Fibroblast of the conjunctiva (primary cell): ENCODE measurements around the gene MOK.
A peak's percentile ranks its signal among the peaks of the same experiment; 100 is the strongest.

Experiments
- DNase-seq: peaks from one replicate; pipeline ENCODE4 v3.0.0-alpha.2; 2010; ENCODE audit warnings: low read depth

The MOK gene

GRCh38 chr14:102205560-102205959 lies 99.4 kb downstream of the MOK start:
- no peak for DNase-seq

- no peak for DNase-seq
These were observed 101.6 kb downstream of the MOK start for GRCh38 chr14:102203382-102203781.

- no peak for DNase-seq
These were observed 102.0 kb downstream of the MOK start for GRCh38 chr14:102202944-102203343.

- no peak for DNase-seq
These were observed 103.2 kb downstream of the MOK start for GRCh38 chr14:102201776-102202175.

GRCh38 chr14:102201353-102201738 lies 103.6 kb downstream of the MOK start:
- no peak for DNase-seq

- DNase-seq: no peak
These were observed 104.1 kb downstream of the MOK start for GRCh38 chr14:102200690-102201352.

- no peak for DNase-seq
These were observed 107.6 kb downstream of the MOK start for GRCh38 chr14:102197317-102197853.

- DNase-seq: no peak
These were observed 108.1 kb downstream of the MOK start for GRCh38 chr14:102196902-102197230.

GRCh38 chr14:102196039-102196901 lies 108.7 kb downstream of the MOK start:
- no peak for DNase-seq

- no peak for DNase-seq
These were observed 109.5 kb downstream of the MOK start for GRCh38 chr14:102195446-102195845.

- DNase-seq: no peak
These were observed 110.1 kb downstream of the MOK start for GRCh38 chr14:102194856-102195255.

- DNase-seq: no peak
These were observed 112.0 kb downstream of the MOK start for GRCh38 chr14:102192840-102193502.

- DNase-seq: no peak
These were observed 115.1 kb downstream of the MOK start for GRCh38 chr14:102189874-102190273.

- DNase-seq: no peak
These were observed 116.8 kb downstream of the MOK start for GRCh38 chr14:102188187-102188586.

GRCh38 chr14:102187568-102188001 lies 117.4 kb downstream of the MOK start:
- DNase-seq: no peak

- peak; percentile 73 for DNase-seq
These were observed 117.9 kb downstream of the MOK start for GRCh38 chr14:102187044-102187443.

GRCh38 chr14:102185360-102185759 lies 119.6 kb downstream of the MOK start:
- DNase-seq: no peak

- DNase-seq: no peak
These were observed 120.5 kb downstream of the MOK start for GRCh38 chr14:102184316-102185035.

- no peak for DNase-seq
These were observed 121.1 kb downstream of the MOK start for GRCh38 chr14:102183886-102184285.

GRCh38 chr14:102182936-102183619 lies 121.9 kb downstream of the MOK start:
- DNase-seq: no peak

- DNase-seq: no peak
These were observed 122.8 kb downstream of the MOK start for GRCh38 chr14:102182190-102182589.
